Stimulated activated CD8-positive, alpha-beta memory T cell treated with anti-CD3 and anti-CD28 coated beads, Interleukin-4, amount 100 ng/mL, for 1 hour (primary cell): ENCODE measurements around the gene CALHM4.

Experiments
- DNase-seq, 2 donors: peaks; one replicate each; pipeline ENCODE4 v3.0.0-alpha.2; 2020; ENCODE audit warnings: low read depth in 2 of 2, low spot score in 1 of 2

Gene CALHM4

DNA sequence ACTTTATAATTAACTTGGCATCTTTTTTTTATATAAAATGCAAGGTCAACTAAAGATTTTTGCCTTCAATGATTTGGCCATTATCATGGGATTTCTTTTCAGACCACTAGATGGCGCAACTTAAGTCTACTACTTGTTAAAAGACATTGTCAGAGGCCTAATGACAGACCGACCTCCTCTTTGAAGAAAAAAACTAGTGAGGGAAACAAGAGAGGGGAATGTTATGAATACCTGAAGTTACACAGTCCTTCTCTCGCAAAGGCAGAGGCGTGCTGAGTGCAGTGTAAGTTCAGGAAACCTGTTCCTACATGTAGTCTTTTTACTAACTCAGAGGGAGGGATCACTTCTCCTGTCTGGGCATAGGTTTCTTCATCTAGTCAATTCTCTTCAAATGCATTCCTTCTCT lies 17.3 kb upstream of the CALHM4 start:
- no peak for DNase-seq

DNA sequence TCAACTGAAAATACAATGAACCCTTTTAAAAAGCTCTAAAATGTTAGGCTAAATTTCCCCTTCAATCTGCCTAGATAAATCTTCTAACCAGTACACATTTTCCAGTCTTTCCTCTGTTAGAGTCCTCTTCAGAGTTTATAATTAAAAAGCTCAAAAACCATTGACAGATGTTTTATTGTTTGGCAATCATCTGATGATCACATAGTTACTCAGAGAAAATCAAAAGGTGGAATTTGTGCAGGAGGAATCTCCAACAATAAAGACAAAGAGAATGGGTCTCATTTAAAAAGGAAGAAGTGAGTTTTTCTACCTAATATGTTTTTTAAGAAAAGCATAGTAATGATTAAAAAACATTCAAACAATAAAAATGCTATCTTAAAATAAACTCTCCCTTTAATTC lies 11.1 kb upstream of the CALHM4 start:
- no peak for DNase-seq

DNA sequence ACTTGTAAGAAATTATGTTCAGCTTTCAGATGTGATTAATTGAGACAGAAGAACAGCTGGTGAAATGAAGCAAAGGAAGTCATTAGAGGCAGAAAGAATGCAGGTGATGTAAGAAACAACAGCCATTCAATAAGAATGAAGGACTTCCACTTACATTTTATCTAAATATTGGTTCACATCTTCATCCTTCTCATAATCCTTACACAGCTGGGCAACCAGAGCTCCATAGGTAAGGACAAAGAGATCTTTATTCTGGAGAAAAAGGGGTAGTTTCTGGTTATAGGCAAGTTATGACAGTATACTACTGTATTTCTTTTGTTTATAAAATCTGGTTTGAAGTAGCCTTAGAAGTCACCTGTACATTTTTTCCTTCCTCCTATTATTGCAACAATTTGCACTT lies 10.4 kb upstream of the CALHM4 start:
- DNase-seq, result no peak

DNA sequence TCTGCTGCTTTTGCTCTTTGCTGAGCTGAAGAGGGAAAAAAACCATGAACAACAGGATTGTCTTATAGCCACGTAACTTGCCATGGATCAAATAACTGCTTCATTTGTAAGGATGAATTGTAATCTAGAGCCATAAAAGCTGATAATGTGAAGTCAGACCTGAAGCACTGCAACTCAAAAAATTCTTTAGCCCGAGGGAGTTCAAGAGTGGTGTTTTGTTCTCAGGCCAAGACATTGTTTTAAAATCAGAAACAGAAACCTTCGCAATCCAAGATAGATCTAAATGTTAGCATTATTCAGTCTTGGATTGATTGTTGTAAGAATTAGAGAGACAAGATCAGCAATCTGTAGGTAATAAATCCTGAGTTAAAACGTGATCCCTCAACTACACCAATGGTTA lies 7.9 kb upstream of the CALHM4 start, which contains the start of gene TRAPPC3L:
TRAPPC3L (minus strand) TSS at position 34 of the 400 bp plus-strand sequence. CDS start 170 bp downstream, outside the sequence.
- no peak for DNase-seq

DNA sequence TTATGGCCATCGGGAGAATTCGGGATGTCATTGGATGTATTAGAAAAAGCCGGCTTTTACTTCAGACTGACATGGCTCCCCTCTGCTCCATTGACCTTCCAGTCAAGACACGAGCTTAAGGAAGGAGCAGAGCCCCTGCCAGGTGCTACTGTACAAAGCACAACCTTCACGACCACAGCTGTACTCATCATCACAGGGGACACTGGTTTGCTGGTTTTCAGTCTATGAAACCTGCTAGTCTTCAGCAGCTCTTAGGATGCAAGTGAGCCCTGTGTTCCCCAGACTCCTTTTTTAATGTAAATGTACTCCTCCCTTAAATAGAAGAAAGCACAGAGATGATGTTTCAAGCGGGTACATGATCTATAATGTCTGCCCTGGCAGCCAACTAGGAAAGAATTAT lies 6.2 kb upstream of the CALHM4 start:
- DNase-seq, result no peak

DNA sequence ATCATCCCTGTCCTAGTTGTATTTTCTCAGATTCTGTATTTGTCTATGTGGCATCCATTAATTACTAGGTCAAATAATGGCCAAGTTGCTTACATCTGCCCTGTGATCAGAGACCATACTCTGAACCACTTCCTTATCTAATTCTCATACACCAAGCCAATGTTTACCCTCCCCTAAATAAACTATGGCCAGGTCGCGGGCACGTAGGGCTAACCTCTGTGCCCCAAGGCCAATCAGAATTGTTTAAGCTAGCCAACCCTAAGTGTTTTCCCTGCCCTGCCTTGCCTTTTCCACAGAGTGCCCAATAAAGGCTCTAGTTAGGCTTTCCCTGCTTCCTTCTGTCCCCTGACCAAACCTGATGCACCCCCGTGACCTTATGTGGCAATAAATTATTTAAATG lies 2.8 kb upstream of the CALHM4 start:
- no peak for DNase-seq

DNA sequence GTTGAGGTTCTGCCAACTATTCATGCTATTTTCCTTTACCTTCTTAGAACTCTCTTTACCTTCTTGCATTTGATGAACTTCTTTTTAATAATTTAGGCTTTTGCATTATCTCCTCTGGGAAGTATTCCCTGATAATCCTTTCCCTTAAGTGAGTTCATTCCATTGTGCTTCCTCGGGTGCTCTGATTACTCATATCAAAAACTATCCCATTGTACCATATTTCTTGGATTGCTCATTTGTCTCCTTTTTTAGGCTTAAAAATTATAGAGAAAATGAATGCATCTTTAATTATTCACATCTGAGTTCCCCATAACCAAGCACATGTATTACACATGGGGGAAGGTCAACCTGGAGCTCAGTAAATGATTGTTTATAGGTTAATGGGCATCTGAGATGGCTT lies 2.5 kb downstream of the CALHM4 start:
- DNase-seq, result no peak

DNA sequence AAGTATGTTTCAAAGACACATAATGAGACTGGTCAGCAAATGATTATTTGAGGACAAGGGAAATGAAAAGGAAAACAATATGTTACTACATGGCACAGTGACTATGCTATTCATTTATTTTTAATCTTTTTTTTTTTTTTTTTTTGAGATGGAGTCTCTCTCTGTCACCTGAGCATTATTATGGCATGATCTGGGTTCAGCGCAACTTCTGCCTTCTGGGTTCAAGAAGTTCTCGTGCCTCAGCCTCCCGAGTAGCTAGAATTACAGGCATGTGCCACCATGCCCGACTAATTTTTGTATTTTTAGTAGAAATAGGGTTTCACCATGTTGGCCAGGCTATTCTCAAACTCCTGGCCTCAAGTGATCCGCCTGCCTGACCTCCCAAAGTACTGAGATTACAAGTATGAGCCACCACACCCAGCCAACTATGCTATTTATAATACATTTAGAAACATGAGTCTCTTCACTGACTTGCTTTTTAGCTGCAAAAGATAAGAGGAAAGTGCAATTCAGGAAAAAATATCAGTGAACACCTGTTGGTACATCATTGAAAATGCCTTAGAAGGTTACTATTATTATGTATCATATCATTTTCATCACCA lies 3.4 kb downstream of the CALHM4 start:
- DNase-seq, result no peak

DNA sequence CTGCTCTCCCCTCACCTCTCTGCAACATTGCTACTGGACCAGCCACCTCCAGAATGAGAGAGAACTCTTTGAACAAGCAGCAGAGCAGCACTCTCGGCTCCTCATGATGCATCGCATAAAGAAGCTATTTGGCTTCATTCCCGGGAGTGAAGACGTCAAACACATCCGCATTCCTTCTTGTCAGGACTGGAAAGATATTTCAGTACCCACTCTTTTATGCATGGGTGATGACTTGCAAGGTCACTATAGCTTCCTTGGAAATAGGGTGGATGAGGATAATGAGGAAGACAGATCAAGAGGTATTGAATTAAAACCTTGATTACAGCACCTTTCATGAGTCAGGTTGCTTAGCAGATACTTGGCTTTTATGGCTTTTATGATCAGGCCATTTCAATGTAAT lies 4.3 kb downstream of the CALHM4 start:
- no peak for DNase-seq

DNA sequence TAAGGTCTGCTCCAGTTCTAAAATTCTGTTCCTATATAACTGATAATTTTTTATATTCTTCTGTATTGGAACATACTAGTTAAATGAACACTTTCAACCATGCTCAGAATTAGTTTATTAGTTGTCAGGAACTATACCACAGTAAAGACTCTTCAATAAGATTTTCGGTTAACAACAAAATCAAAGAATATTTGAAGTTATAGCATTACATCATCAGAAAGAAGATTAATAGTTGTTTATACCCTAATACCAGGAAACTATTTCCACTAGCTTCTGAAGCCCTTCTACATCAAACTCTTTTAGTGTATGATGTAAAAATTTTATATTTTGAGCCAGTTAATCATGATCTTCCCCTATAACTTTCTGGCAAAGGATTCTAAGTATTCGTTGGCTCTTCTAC lies 6.6 kb downstream of the CALHM4 start:
- DNase-seq, result no peak

DNA sequence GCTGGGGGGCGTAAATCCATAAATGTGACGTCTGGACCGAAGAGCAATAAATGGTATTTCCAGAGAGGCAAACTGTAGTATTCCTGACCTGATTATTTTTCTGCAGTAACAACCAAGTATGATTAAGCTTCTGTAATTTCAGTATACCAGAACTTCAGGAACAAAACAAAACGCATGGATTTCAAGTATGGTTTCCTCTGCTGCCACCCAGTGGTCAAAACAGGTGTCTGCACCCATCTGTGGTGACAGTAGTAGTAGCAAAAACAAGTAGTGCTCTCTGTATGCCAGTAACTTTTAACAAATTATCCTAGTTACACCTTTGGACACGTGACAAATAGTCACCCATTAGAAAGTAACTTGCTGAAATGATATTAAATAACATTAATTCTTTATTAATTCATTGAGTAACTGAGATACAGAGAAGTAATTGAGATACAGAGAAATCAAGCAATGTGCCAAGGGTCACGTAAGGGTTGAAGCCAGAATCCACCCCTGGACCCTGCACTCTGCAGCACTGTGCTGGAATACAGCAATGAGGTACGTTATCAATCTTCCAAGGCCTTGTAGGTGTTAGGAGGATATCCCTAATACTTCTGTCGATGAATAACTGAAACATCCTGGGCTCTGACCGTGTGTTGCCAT lies 7.9 kb downstream of the CALHM4 start:
- peak; percentile 25 to 45 for DNase-seq

DNA sequence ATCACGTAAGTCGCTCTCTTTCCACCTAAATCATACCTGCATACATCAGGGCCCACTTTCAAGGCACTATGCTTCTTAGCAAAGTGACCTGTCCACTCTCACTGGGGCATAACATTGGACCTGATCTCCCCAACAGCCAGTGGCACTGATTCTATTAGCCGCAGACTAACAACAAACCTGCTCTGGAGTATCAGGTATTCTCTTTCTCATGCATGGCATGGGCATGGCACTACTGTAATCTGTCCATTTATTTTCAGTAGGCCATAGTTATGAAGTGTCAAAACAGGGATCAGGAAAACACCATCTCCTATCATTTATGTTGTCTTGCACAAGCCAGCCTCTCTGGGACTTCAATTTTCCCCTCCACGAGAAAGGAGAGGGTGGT lies 8.5 kb downstream of the CALHM4 start:
- no peak for DNase-seq

DNA sequence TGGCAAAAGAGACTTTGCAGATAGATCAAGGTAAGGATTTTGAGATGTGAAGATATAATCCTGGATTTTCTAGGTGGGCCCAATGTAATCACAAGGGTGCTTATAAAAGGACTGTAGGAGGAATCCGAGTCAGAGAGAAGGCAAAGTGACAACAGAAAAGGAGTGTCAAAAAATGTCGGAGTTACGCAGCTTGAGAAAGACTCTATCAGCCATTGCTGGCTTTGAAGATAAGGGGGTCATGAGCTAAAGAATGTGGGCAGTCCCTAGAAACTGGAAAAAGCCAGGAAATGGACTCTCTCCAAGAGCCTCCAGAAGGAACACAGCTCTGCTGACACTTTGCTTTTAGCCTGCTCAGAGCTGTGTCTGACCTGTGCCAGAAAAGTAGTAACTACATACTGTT lies 9.1 kb downstream of the CALHM4 start:
- no peak for DNase-seq

DNA sequence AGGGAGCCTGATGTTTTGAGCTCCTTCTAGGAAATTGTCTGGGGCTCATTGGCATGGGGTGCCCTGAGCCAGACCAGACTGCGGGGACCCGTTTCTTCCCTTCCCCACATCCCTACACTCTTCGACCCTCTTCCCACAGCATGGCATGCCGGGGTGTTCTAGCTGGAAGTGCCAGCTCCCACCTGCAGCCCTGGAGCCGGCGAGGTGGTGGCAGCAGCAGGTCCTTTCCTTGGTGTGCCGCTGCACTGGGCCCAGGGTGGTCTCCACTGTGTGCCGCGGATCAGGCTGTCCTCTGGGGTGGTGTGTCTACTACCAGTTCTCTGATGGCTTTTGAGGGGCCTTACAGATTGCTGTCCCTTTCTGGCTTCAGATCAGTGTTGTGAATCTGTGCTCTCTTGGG lies 10.3 kb downstream of the CALHM4 start:
- DNase-seq, result no peak

DNA sequence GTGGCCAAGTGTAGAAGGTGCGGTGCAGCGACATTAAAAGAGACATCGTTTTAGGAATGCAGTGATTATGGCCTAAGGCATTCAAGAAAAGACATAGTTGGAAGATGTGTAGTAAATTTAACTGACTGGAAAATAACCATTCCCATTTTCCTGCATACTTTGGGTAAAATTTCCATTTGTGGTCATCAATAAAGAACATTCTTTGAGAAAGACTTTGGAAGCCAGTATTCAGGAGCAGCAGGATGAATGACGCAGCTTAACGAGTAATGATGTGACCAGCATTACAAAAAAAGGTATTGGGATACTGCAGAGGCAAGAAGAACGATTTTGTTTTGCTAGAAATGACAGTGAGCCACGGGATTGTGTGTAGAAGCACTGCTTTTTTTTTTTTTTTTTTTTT lies 10.8 kb downstream of the CALHM4 start:
- DNase-seq, result no peak

DNA sequence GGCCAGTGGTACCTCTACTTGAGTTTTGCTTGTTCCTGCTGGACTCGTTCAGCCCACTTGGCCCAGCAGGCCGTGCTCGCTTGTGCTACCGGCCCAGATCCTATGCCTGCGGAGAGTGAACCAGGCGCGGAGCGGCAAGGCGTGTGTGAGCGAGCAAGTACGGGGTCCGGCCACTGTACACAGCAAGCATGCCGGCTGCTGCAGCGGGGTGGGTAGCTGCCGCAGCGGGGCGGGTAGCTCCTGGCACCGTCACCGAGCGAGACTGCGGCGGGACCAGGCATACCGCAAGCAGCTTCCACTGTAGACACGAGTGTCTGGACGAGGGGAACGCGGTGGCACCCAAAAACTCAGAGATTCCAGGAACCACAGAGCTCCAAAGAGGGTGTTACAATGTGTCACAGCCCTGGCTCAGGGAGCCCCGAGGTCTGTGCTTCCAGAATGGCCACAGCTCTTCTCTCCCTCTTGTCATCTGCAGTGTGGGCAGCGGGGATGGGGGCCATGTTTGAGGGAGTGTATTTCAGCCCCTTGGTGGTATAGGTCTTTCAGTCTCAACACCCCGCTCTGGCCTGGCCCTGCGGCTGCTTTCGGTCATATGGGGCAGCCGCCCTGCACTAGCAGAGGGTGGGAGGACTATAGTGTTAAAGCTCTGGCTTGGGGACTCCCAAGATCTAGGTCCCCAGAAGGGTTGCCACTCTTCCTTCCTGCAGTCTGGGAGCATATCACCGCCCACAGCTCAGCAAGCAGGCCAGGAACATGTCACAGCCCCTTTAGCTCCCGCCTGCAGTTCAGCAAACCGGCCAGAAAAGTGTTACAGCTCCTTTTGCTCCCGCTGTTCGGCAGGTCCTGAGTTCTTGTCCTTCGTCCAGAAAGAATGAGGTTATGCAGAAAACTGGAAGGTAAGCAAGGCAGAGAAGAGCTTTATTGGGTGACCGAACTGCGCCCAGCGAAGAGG lies 11.6 kb downstream of the CALHM4 start:
- DNase-seq, result no peak

DNA sequence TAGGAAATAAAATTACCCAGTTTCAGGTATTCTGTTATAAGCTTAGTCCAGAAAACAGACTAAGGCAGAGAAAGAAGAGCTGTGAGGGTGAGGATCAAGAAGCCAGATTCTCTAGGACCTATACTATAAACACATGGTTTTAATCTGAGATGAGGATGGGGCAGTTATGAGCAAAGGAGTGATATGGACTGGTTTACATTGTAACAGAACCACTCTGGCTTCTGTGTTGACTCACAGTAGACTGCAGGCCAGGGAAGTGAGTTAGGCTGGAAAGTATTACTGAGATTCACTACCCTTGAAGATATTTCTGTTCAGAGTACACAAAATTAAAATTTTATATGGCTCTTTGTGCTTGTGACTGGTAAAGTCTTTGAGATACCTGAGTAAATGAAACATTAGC lies 14.6 kb downstream of the CALHM4 start:
- DNase-seq, result no peak

DNA sequence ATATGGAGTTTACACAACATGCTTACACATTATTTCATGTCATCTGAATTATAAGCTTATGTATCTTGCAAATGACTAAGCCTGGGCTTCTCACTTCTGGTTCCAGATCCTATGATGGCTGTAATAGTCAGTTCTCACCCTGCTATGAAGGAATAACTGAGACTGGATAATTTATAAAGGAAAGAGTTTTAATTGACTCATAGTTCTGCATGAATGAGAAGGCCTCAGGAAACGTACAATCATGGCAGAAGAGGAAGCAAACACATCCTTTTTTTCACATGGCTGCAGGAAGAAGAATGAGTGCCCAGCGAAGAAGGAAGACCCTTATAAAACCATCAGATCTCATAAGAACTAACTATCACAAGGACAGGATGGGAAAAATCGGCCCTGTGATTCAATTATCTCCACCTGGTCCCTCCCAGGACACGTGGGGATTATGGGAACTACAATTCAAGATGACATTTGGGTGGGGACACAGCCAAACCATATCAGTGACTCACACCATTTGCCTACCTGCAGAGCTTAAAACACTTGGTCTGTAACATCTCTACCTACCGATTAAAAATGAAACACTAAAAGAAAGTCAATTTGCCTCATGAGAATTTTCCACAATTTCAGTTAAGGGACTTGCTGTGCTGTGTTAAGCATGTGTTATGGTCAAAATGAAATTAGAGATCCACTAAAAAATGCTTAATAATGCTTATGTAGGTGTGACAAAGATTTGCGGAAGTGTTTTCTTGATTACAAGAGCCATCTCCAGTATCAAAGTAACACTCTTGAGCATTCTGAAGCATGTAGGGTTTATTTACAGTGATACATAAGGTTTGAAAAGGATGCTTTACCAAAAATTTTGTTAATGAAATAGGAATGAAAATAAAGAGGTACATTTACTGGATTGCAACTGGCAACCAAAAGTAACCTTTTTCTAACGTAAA lies 15.5 kb downstream of the CALHM4 start:
- no peak for DNase-seq

DNA sequence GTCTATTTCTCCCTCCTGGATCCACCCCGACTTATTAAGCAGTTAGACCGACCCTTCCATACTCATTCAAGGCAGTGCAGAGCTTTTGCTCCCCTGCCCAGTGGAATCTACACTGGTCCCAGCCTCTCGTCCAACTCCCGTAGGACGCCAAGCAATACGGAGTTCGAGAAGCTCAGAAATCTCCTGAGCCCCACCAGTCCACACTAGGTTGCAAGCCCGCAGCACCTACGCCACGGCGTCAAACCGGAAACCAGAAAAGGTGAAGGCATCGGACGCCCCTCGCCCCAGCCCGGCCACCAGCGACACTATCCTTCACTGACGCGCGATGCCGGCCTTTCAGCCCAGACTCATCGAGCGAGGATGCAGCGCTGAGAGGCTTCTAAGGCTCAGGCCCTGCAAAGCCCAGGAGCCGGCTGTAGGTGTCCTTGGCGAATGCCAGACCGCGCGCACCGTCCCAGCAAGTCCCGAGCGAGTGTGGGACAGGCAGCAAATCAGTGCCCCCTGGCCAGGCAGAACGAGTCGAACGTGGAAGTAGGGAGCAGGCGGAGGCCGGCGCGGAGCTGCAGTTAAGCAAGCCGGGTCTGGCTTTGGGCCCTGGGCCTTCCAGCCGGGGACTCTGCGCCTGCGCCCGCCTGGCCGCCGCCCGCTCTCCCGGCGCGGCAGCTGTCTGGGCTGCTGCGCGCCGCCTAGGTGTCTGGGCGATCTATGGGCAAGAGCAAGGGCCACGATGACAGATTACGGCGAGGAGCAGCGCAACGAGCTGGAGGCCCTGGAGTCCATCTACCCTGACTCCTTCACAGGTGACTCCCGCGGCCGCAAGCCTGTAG lies 17.5 kb downstream of the CALHM4 start, which contains the start of gene RWDD1:
RWDD1 (plus strand) TSS at position 649 of the 827 bp plus-strand sequence; CDS start at position 728, 79 bp downstream.
- peak; percentile 92 to 96 for DNase-seq

DNA sequence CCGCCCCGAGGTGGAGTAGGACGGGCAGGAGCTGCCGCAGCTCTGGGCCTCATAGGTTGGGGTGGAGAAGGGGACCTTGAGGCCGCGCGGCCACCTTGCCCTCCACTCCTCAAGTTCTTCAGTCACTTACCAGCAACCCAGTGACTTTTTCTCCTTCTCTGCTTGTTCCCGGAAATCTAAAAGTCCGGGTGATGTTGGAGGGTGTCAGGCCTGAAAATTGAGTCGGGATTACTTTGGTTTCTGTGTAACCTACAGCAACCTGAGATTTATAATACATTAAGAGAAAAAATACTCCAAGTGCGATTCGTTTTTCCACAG lies 18.1 kb downstream of the CALHM4 start:
- DNase-seq, result no peak
